KOPT-K1 (cell line): ENCODE measurements around the gene P2RY4.
A peak's percentile ranks its signal among the peaks of the same experiment; 100 is the strongest.
"Not testable (repeated sequence)": the region's sequence is repeated elsewhere in the genome, so short reads cannot be mapped to it uniquely, and the experiment has no call there.

Experiments used
- H3K27ac ChIP-seq: fragments of 200-600 bp; sonication (generic); 2 replicates; pipeline ENCODE4 v1.5.1; 2016; ENCODE audit warnings: antibody characterized with exemption, mild to moderate bottlenecking, low read depth, low read length; ENCODE audit not compliant: poor library complexity, severe bottlenecking
- H3K36me3 ChIP-seq: fragments of 200-600 bp; sonication (generic); 2 replicates; pipeline ENCODE4 v1.5.1; 2017; ENCODE audit warnings: antibody characterized with exemption, mild to moderate bottlenecking, low read length, moderate library complexity; ENCODE audit not compliant: insufficient read depth
- H3K9me3 ChIP-seq: fragments of 200-600 bp; sonication (generic); 2 replicates; pipeline ENCODE4 v1.5.1; 2017; ENCODE audit warnings: antibody characterized with exemption, low read length, mild to moderate bottlenecking; ENCODE audit not compliant: insufficient read depth, poor library complexity, severe bottlenecking

P2RY4 gene

GRCh38 chrX:70260104-70260503 lies at the start of gene P2RY4:
P2RY4 (minus strand) TSS chrX:70260204; CDS start chrX:70259624, 580 bp downstream.
- Histone ChIP-seq H3K27ac (no peak within 1 kb of the TSS), H3K9me3 (no peaks in the 10 kb centered on the region), H3K36me3 (no peaks in the 10 kb centered on the region)

GRCh38 chrX:70301716-70302115 lies 41.7 kb upstream of the P2RY4 start:
- Histone ChIP-seq H3K36me3 (peaks cover 86% of the 10 kb centered on the region), H3K9me3 (no peaks in the 10 kb centered on the region), H3K27ac (no peak overlapping the region)

- peaks cover 52% of the 10 kb centered on the region for H3K36me3 ChIP-seq
Measured at GRCh38 chrX:70293621-70294020, 33.6 kb upstream of the P2RY4 start.

GRCh38 chrX:70292788-70293187 lies 32.8 kb upstream of the P2RY4 start:
- no peak overlapping the region for H3K27ac ChIP-seq

More at GRCh38 chrX:70293621-70294020, 33.6 kb upstream of the P2RY4 start:
- H3K27ac ChIP-seq: no peak overlapping the region
- H3K9me3 ChIP-seq: no peaks in the 10 kb centered on the region

GRCh38 chrX:70289793-70290770 lies 30.1 kb upstream of the P2RY4 start, which contains the start of the genes KIF4A and PDZD11:
KIF4A (plus strand) TSS chrX:70290104; CDS start chrX:70290459, 355 bp downstream.
PDZD11 (minus strand) TSS chrX:70289927; CDS start chrX:70289341, 586 bp downstream.
- Histone ChIP-seq H3K9me3 (no peaks in the 10 kb centered on the region), H3K36me3 (peaks cover 57% of the 10 kb centered on the region), H3K27ac (peak within 1 kb of the TSS; percentile 87)

More at GRCh38 chrX:70292788-70293187, 32.8 kb upstream of the P2RY4 start:
- Histone ChIP-seq H3K36me3 (peaks cover 46% of the 10 kb centered on the region), H3K9me3 (no peaks in the 10 kb centered on the region)

GRCh38 chrX:70289168-70289792 lies 29.3 kb upstream of the P2RY4 start:
- Histone ChIP-seq H3K36me3 (peaks cover 54% of the 10 kb centered on the region), H3K27ac (peak overlapping the region; percentile 87), H3K9me3 (no peaks in the 10 kb centered on the region)

- peaks cover 22% of the 10 kb centered on the region; the same call in 1 of the 2 replicates for H3K36me3 ChIP-seq
- no peaks in the 10 kb centered on the region for H3K9me3 ChIP-seq
- H3K27ac ChIP-seq: no peak within 1 kb of the TSS
Measured at GRCh38 chrX:70281951-70282350, 21.9 kb upstream of the P2RY4 start, which contains the start of gene RAB41. RAB41 (plus strand) TSS chrX:70282172; CDS start chrX:70282218, 46 bp downstream.

- H3K9me3 ChIP-seq: no peaks in the 10 kb centered on the region
Measured at GRCh38 chrX:70280573-70280972, 20.6 kb upstream of the P2RY4 start.

GRCh38 chrX:70279081-70279480 lies 19.1 kb upstream of the P2RY4 start:
- Histone ChIP-seq H3K9me3 (no peaks in the 10 kb centered on the region), H3K36me3 (no peaks in the 10 kb centered on the region)

More at GRCh38 chrX:70280573-70280972, 20.6 kb upstream of the P2RY4 start:
- peaks cover 8% of the 10 kb centered on the region; the same call in 1 of the 2 replicates for H3K36me3 ChIP-seq
- H3K27ac ChIP-seq: no peak overlapping the region

GRCh38 chrX:70274029-70274428 lies 14.0 kb upstream of the P2RY4 start:
- not testable (repeated sequence) for H3K27ac ChIP-seq, H3K36me3 ChIP-seq, H3K9me3 ChIP-seq

More at GRCh38 chrX:70279081-70279480, 19.1 kb upstream of the P2RY4 start:
- no peak overlapping the region for H3K27ac ChIP-seq

GRCh38 chrX:70268034-70268433 lies 8.0 kb upstream of the P2RY4 start, which contains the start of gene ARR3:
ARR3 (plus strand) TSS chrX:70268334; CDS start chrX:70269386, 1,052 bp downstream.
- H3K27ac ChIP-seq: no peak within 1 kb of the TSS
- H3K36me3 ChIP-seq: no peaks in the 10 kb centered on the region
- H3K9me3 ChIP-seq: no peaks in the 10 kb centered on the region

GRCh38 chrX:70264784-70265183 lies 4.8 kb upstream of the P2RY4 start:
- no peaks in the 10 kb centered on the region for H3K36me3 ChIP-seq
- no peaks in the 10 kb centered on the region for H3K9me3 ChIP-seq
- H3K27ac ChIP-seq: no peak overlapping the region

GRCh38 chrX:70262952-70263567 lies 3.1 kb upstream of the P2RY4 start:
- no peaks in the 10 kb centered on the region for H3K36me3 ChIP-seq
- H3K9me3 ChIP-seq: no peaks in the 10 kb centered on the region
- H3K27ac ChIP-seq: no peak overlapping the region

- Histone ChIP-seq H3K36me3 (no peaks in the 10 kb centered on the region), H3K9me3 (no peaks in the 10 kb centered on the region), H3K27ac (no peak overlapping the region)
Measured at GRCh38 chrX:70257423-70258288, 2.3 kb downstream of the P2RY4 start.
